ENCODE measurements around the gene EXOC4.
"Not testable (repeated sequence)": the region's sequence is repeated elsewhere in the genome, so short reads cannot be mapped to it uniquely, and the experiment has no call there.

EXOC4 gene

DNA sequence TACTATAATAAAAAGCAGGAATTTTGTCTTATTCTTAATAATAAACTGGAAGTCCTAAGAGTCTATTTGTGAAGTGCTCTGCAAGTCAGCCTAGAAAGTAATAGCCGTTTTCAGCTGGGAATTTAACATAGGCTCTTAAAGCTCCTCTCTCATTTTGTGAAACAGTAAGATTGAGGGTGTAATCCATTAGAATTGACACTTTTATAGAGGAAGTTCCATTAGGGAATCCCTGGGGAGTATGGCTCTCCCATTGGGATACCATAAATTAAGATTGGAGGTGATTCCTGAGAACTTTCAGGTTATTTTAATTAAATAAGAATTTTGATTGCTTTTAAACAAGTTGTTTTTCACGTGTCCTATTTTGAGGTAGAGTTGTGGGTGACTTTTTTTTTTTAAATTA lies 68.0 kb downstream of the EXOC4 start:
- DNase-seq, result no peak

DNA sequence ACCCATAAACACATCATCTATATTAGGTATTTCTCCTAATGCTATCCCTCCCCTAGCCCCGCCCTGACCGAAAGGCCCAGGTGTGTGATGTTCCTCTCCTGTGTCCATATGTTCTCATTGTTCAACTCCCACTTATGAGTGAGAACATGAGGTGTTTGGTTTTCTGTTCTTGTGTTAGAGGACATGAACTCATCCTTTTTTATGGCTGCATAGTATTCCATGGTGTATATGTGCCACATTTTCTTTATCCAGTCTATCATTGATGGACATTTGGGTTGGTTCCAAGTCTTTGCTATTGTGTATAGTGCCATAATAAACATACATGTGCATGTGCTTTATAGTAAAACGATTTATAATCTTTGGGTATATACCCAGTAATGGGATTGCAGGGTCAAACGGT lies 68.5 kb downstream of the EXOC4 start:
- DNase-seq, result not testable (repeated sequence)

DNA sequence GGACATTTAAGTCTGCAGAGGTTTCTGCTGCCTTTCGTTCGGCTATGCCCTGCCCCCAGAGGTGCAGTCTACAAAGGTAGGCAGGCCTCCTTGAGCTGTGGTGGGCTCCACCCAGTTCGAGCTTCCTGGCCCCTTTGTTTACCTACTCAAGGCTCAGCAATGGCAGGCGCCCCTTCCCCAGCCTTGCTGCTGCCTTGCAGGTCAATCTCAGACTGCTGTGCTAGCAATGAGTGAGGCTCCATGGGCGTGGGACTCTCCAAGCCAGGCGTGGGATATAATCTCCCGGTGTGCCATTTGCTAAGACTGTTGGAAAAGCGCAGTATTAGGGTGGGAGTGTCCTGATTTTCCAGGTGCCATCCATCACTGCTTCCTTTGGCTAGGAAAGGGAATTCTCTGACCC lies 73.9 kb downstream of the EXOC4 start:
- DNase-seq, result not testable (repeated sequence)

DNA sequence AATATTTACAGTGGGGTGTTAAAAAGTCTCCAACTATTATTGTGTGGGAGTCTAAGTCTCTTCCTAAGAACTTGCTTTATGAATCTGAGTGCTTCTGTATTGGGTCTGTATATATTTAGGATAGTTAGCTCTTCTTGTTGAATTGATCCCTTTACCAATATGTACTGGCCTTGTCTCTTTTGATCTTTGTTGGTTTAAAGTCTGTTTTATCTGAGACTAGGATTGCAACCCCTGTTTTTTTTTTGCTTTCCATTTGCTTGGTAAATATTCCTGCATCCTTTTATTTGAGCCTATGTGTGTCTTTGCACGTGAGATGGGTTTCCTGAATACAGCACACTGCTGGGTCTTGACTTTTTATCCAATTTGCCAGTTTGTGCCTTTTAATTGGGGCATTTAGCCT lies 75.1 kb downstream of the EXOC4 start:
- not testable (repeated sequence) for DNase-seq

DNA sequence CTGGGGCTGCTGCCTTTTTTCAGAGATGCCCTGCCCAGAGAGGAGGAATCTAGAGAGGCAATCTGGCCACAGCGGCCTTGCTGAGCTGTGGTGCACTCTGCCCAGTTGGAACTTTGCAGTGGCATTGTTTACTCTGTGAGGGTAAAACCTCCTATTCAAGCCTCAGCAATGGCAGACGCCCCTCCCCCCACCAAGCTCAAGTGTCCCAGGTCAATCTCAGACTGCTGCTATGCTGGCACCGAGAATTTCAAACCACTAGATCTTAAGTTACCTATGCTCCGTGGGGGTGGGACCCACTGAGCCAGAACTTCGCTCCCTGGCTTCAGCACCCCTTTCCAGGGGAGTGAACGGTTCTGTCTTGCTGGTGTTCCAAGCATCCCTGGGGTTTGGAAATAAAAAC lies 77.2 kb downstream of the EXOC4 start:
- no peak for DNase-seq

DNA sequence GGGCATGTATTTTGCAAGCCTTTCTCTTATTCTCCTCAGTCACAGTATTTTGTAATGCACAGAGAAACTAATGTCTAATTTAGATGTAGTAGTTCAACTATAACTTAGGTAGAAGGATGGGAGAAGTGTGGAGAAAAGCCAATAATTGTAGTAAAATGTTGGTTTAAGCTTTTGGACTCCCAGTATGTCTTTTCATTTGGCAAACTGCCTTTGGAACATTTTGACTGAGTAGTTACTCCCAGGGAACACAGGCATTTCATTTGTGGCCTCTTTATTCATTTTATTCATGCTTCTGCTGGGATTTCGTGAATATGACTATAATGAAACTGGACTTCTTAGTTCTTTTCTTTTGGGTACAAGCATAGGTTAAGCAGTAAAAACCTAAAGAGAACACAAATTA lies 79.0 kb downstream of the EXOC4 start:
- DNase-seq, result no peak

DNA sequence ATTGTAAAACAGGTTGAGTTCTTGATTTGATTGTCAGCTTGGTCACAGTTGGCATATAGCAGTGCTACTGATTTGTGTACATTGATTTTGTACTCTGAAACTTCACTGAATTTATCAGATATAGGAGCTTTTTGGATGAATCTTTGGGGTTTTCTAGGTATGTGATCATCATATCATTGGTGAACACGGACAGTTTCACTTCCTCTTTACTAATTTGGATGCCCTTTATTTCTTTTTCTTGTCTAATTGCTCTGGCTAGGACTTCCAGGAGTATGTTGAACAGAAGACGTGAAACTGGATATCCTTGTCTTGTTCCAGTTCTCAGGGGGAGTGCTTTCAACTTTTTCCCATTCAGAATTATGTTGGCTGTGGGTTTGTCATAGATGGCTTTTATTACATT lies 86.9 kb downstream of the EXOC4 start:
- DNase-seq, result no peak

DNA sequence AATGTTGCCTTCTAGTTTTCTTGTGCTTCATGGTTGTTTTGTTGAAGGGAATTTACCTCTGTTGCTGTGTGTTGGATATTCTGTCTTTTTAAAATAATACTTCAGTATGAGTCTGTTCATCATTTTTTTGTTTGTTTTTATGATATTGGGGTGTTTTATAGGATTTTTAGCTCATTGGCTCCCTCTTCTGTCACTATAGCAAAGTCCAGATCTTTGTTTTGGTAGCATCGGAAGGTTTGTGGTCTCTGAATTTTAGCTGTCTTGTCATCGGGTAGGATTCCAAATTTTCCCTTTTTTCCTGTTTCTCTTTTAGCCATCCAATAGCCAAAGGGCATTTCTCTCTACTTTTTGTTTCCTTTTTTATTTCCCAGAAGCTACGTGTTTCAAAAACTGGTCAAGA lies 91.4 kb downstream of the EXOC4 start:
- no peak for DNase-seq

DNA sequence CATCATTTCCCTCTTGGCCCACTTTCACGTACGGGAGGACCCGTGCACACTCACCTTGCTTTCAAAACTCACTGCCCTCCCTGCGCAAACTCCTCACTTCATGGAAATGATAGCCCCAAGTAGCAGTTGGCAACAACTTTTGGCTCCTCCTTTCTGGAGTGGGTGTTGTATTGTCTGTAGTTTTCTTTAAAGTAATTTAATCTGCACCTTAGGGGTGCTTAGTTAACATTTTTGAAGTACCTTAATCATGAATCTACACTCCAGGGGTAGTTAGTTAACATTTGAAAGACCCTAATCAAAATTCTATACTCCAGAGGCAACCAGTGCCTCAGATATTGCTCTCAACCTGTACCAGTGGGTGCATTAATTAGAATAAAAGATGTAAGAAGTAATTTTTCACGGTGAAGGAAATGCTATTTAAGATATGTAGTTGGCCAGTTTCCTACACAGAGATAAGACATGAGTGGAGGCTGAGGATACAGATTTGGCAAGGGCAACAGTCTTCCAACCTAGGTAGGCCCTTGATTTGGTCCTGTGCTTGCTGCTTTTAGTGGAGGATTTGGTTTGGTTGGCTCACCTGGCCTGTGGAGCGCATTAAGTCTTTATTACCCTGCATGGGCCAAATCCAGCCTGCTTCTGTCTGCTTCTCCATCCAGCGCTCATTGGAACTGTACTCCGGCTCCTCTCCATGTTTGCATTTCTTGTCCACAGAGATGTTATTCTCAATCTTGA lies 93.0 kb downstream of the EXOC4 start:
- DNase-seq, result no peak

DNA sequence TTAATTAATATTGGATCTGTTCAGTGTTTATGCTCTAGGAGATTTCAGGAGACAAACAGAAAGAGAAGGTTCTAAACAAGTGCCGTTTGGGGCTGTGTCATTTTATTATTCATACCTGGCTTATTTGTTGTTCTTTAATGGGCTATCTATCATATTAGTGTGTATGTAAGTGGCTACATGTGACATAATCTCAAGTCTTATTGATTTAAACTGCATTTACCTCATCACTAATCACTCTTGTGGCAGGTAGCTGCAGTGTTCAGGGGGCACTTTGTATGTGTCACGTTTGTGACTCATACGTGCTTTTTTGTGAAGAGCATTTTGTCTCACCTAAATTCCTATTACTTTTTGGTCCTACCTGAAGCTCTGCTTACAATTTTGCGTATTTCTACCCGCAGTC lies 95.4 kb downstream of the EXOC4 start:
- DNase-seq, result no peak

DNA sequence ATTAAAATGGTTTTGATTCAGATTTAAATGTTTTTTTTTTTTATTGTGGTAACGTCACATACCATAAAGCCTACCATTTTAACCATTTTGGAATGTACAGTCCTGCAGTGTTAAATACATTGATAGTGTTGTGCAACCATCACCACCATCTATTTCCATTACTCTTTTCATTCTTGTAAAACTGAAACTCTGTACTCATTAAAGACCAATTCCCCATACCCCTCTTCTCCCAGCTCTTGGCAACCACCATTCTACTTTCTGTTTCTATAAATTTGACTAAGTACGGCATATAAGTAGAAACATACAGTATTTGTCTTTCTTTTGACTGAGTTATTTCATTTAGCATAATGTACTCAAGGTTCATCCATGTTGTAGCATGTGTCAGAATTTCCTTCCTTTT lies 96.2 kb downstream of the EXOC4 start:
- no peak for DNase-seq

DNA sequence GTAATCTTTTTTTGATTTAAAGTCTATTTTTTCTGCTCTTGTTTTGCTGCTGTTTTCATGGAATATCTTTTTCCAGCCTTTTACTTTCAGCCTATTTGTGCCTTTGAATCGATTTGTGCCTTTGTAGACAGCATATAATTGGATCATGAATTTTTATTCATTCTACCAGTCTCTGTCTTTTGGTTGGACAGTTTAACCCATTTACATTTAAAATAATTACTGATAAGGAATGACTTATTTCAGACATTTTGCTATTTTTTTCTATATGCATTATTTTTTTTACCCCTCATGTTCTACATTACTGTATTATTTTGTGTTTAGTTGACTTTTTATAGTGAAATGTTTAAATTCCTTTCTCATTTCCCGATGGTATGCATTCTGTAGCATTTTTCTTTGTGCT lies 99.6 kb downstream of the EXOC4 start:
- DNase-seq, result no peak

DNA sequence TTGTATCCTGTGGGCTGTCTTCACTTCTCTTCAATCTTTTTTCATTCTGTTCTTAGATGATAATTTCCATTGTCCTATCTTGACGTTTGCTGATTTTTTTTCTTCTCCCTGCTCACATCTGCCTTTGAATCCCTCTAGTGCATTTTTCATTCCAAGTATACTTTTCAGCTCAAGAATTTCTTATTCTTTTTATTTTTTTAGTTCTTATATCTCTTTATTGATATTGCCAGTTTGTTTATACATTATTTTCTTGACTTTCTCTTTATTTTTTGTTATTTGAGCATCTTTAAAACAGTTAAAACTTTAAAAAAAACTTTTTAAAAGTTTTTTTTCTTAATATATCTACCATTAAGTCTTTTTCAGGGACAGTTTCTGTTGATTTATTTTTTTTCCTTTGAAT lies 100.9 kb downstream of the EXOC4 start:
- no peak for DNase-seq

DNA sequence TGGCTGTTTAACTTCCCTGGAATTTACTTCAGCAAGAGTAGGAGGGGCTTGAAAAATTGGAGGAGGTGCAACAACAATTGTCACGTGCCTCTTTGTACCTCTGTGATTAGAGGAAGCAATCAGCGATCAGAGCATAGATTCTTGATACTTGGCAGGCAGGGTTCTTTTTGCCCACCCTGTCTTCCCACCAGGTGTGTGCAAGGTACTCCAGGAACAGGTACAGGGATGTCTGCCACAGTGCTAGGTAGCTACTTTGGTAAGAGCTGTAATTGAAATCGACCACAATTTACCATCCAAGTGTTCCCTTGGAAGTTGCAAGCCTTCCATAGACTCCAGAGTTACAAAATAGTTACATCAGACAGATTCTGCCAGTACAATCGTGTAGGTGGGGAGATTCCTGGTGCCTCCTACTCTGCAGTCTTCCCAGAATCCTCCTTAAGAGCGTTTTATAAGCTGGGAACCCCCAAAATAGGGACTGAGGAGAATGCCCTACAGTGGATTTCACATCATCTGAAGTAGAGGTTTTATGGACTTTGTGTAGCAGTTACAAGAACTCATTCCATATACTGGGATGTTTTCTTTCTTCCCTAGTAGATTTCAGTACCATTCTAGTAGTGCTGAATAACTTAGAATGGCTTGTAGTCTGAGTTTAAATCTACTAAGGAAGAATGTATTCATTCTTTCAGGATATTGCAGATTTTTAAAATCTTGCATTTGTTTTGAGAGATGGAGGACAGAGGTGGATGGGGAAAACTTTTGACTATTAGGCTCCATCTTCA lies 101.9 kb downstream of the EXOC4 start:
- DNase-seq, result no peak

DNA sequence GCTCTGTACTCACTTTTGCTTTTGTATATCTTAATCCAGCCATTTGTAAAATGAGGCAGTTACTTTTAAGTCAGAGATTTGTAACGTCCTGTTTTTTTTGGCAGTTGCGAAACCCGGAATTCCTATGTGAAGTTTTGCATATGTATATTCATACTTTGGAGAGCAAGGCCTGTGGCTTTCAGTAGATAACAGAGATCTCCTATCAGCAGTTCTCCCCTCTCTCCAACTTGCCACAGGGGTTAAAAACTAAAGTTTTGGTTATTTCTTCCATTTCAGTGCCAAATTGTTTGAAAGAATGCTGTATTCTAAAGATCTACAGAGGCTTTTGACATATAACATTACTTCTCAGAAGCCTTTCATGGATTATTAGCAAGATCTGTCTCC lies 102.4 kb downstream of the EXOC4 start:
- DNase-seq, result no peak

DNA sequence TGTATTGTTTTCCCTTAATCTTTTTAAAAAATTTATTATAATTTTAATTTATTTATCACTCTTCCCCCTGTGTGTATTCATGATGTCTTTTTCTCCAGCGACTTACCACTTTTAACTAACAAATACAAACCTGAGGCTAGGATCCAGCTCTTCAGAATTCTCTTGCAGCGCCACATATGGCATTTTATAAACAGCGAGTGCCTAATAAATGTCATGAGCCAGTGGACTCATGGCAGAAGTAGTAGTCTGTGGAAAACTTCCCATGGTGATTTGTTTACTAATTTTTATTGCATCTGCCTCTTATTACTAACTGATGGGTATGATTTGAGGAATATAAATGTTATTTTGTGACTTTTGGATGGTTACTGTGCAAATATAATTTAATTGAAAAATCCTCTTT lies 102.9 kb downstream of the EXOC4 start:
- DNase-seq, result no peak

DNA sequence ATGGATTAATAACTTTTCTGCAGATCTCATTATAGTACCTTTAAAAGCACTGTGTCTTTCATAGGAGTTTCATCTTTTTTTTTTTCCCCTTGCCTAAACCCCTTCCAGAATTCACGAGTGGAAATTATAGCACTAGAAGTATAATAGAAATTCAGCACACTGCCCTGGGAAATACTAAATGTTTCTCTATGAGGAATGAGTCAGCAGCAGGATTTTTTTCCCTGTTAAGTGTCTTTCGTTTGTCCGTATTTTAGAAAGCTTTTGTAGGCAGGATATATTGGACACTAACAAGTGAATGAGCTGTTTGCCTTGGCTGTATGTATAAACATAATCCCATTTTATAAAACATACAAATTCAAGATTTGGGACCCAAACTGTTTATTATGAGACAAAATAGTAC lies 105.8 kb downstream of the EXOC4 start:
- DNase-seq, result no peak

DNA sequence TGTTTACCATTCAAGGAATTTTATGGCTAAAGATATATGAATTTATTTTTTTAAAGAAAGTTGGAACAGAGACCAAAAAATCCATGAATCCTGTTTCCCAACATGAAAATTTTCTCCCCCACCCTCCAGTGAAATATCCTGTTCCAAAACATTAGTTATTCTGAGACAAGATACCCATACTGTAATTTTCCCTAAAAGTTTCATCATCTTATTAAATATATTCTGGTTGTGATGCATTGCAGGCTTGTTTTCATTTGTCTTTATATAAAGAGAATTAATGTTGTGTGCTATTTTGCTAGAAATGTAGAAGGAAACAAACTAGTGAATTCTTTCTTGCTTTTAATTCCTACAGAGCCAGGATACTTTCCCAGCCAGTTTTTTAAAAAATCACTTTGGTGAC lies 106.6 kb downstream of the EXOC4 start:
- DNase-seq, result no peak

DNA sequence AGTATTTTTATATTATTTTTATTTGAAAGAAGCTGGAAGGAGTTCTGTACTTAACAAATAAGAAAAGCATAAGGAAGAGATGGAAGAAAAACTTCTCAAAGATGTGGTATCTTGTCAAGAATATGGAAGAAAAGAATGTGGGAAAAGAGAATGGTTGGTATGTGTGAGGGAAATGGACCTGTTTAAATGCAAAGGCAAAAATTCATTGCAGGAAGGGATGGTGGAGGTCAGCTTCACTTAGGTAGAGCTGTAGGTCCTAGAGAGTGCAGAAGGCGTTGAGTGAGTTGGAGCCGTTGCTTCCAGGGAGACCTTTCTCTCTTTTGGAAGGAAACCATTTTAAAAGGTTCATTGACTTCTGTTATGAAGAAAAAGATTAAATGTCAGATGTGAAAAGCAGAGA lies 107.3 kb downstream of the EXOC4 start:
- DNase-seq, result no peak

DNA sequence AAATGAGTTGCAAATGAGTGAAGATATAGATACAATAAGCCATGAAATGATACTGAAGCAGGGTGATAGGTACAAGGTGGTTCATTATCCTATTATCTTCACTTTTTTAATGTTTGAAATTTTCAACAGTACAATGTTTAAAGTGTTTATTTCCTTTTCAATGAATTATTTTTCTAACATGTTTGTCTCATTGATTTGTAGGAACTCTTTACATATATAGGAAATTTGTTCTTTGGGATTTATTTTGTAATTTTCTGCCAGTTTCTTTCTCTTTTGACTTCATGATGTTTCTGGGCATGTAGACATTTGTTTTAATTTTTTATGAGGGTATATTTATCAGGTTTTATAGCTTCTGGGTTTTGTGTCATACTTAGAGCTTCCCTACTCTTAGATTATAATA lies 108.9 kb downstream of the EXOC4 start:
- DNase-seq, result no peak

DNA sequence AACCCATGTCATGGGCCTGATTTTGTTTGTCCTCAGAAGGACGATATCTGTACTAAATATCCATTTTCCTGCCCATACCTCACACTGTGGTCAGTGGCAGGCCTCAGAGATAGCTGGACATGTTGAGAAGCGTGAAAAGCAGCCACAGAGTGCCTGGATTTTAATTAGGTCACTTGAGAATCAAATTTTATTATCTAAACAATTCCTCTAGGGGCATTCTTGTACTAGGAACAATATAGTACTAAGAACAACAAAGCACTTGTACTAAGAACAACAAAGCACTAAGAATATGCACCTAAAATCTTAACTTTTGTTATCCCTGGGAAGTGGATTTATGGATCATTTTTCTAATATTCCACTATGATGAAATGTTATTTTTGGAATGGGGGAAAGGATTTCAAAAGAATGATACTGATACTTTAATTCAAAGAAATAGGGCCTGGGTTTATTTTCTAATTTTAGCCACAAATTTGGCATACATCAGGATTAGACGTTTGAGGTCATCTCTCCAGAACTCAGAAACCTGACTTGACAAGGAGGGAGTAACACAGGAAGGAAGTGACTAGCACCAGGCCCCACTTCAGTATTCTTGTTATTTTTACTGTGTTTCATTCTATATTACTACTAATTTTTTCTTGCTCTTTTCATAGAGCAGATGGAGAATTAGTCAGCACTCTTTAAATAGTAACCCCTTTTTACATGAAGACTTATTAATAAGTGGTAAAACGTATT lies 112.2 kb downstream of the EXOC4 start:
- DNase-seq, result no peak

DNA sequence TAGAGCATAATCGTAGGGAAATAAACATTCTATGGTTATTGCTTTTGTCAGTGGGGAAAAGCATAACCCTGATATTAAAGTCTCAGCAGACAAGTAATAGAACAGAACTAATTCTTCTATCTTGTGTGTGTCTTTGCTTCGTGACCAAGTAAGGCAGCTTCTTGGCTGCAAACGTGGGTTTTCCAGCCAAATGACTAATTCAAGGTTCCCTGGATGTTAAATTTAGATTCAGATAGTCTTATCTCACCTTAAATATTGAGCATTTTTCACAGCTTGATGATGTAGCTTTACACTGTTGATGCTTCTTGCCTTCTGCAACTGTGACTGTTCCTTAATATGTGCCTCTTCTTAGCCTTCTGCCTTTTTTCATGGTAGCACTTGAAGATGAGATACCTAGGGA lies 113.0 kb downstream of the EXOC4 start:
- DNase-seq, result no peak

DNA sequence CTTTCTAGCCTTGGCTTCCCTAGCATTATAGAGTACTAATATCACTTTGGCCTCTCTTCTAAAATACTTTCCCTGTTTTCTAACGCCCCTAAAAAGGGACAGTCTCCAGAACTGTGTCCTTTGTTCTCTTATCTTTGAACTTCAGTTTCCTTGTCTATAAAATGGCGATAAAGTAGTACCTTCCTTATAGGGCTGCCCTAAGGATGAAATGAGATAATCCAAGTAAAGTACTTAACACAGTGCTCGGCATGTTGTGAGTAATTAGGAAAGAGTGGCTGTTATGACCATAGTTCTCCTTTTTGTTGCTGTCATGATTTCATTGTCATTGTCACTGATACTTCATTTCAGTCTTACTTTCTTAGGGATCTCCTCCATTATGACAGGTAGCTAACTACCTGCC lies 114.7 kb downstream of the EXOC4 start:
- DNase-seq, result no peak

DNA sequence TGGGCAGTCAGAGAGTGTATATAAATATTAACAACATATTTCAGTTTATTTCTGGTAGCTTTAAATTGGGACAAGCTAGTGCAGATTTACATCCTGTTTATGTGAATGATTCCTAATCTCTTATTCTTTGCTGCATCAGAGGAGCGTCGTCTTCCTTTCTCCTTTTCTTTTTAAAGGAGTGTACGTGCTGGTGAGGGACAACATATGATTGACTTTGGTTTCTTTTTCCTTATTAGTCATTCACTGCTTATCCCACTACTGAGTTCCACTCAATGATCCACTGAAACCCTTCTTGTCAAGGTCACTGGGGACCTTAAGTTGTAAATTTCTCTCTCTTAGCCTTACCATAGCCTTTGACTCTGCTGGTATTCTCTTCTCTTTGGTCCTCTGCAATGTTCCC lies 116.3 kb downstream of the EXOC4 start:
- DNase-seq, result no peak
